HepG2 (cell line): ENCODE measurements around the gene MDFI. TPM values are rescaled to one million over a fixed set of nuclear protein-coding genes. Genes with fewer than 3 reads are reported as not detected.

Experiments used
- AHDC1 ChIP-seq: sonication (generic); formaldehyde crosslinking; IDR thresholded peaks from 2 replicates; pipeline ENCODE4 v1.5.1; 2020; ENCODE audit warnings: mild to moderate bottlenecking, missing genetic modification reagents, borderline replicate concordance
- AKAP8 ChIP-seq: sonication (generic); formaldehyde crosslinking; IDR thresholded peaks from 2 replicates; pipeline ENCODE4 v1.5.1; 2020; ENCODE audit warnings: mild to moderate bottlenecking, missing genetic modification reagents
- EHMT2 ChIP-seq: fragments of 200-600 bp; sonication (generic); IDR thresholded peaks from 2 replicates; pipeline ENCODE4 v1.7.0; 2017; ENCODE audit warnings: antibody characterized with exemption, low read depth, low read length, borderline replicate concordance
- FOXJ3 ChIP-seq: sonication (generic); formaldehyde crosslinking; IDR thresholded peaks from 2 replicates; pipeline ENCODE4 v1.4.0; 2020; ENCODE audit warnings: missing genetic modification reagents, mild to moderate bottlenecking, borderline replicate concordance
- GATAD2A ChIP-seq: IDR thresholded peaks from 2 replicates; pipeline ENCODE4 v1.6.1; 2016
- HNRNPUL1 ChIP-seq: fragments of 200-400 bp; formaldehyde crosslinking; IDR thresholded peaks from 2 replicates; pipeline ENCODE4 v1.6.1; 2017; ENCODE audit warnings: low read depth, mild to moderate bottlenecking, low read length, moderate library complexity
- ISX ChIP-seq: sonication (generic); formaldehyde crosslinking; conservative IDR thresholded peaks from 2 replicates; pipeline ENCODE4 v1.5.0; 2020; ENCODE audit warnings: missing genetic modification reagents
- JDP2 ChIP-seq: sonication (generic); formaldehyde crosslinking; IDR thresholded peaks from 2 replicates; pipeline ENCODE4 v1.8.1; 2022; ENCODE audit warnings: missing genetic modification reagents, borderline replicate concordance
- MXD3 ChIP-seq: IDR thresholded peaks from 2 replicates; pipeline ENCODE4 v1.6.1; 2016; ENCODE audit warnings: mild to moderate bottlenecking, missing biosample characterization, missing genetic modification reagents
- NONO ChIP-seq, 2 experiments: fragments of 450-650 bp in 1 of 2; sonication (generic) in 1 of 2; formaldehyde crosslinking in 1 of 2; IDR thresholded peaks in 1 of 2; conservative IDR thresholded peaks in 1 of 2; 2 replicates each; pipeline versions ENCODE4 v1.6.1 to v1.8.0; 2017 to 2022; ENCODE audit warnings: mild to moderate bottlenecking in 1 of 2, missing genetic modification reagents in 1 of 2, moderate library complexity in 1 of 2
- PITX1 ChIP-seq: sonication (generic); formaldehyde crosslinking; IDR thresholded peaks from 2 replicates; pipeline ENCODE4 v1.5.1; 2020; ENCODE audit warnings: mild to moderate bottlenecking, missing genetic modification reagents
- RELA ChIP-seq: sonication (generic); formaldehyde crosslinking; IDR thresholded peaks from 2 replicates; pipeline ENCODE4 v1.4.0; 2020; ENCODE audit warnings: missing genetic modification reagents
- TFDP1 ChIP-seq: IDR thresholded peaks from 2 replicates; pipeline ENCODE4 v1.6.1; 2016; ENCODE audit warnings: missing compliant biosample characterization, missing genetic modification reagents, borderline replicate concordance
- ZFP36L1 ChIP-seq: sonication (generic); formaldehyde crosslinking; IDR thresholded peaks from 2 replicates; pipeline ENCODE4 v1.8.0; 2022; ENCODE audit warnings: mild to moderate bottlenecking, missing genetic modification reagents, moderate library complexity
- ZFP91 ChIP-seq: sonication (generic); formaldehyde crosslinking; IDR thresholded peaks from 2 replicates; pipeline ENCODE4 v1.9.0; 2022; ENCODE audit warnings: missing genetic modification reagents, mild to moderate bottlenecking, borderline replicate concordance
- ZNF121 ChIP-seq: sonication (generic); formaldehyde crosslinking; IDR thresholded peaks from 2 replicates; pipeline ENCODE4 v1.5.0; 2020; ENCODE audit warnings: mild to moderate bottlenecking, missing genetic modification reagents
- ZNF30 ChIP-seq: sonication (generic); formaldehyde crosslinking; IDR thresholded peaks from 2 replicates; pipeline ENCODE4 v1.5.0; 2020; ENCODE audit warnings: mild to moderate bottlenecking, missing genetic modification reagents
- ZNF510 ChIP-seq: sonication (generic); formaldehyde crosslinking; IDR thresholded peaks from 2 replicates; pipeline ENCODE4 v1.4.0; 2020; ENCODE audit warnings: low read depth, mild to moderate bottlenecking, missing genetic modification reagents
- ZNF570 ChIP-seq: sonication (generic); formaldehyde crosslinking; IDR thresholded peaks from 2 replicates; pipeline ENCODE4 v1.4.0; 2020; ENCODE audit warnings: mild to moderate bottlenecking, missing genetic modification reagents, borderline replicate concordance
- ZNF577 ChIP-seq: sonication (generic); formaldehyde crosslinking; IDR thresholded peaks from 2 replicates; pipeline ENCODE4 v1.4.0; 2020; ENCODE audit warnings: mild to moderate bottlenecking, low read depth, missing genetic modification reagents, borderline replicate concordance
- ZNF615 ChIP-seq: sonication (generic); formaldehyde crosslinking; IDR thresholded peaks from 2 replicates; pipeline ENCODE4 v1.5.0; 2020; ENCODE audit warnings: mild to moderate bottlenecking, missing genetic modification reagents, borderline replicate concordance
- ZNF740 ChIP-seq: sonication (generic); formaldehyde crosslinking; IDR thresholded peaks from 2 replicates; pipeline ENCODE4 v1.4.0; 2020; ENCODE audit warnings: missing genetic modification reagents
- polyA plus RNA-seq, 8 experiments: library from polyadenylated mRNA; depleted of rRNA in 3 of 8; stranded (reverse) in 7 of 8; unstranded in 1 of 8; fragments of >200 nt; fragmentation: Illumina TruSeq in 4 of 8; extraction: Trizol in 4 of 8; gene quantifications; 2 replicates each; pipeline versions ENCODE4 v1.2.1 to v1.2.3, GENCODE V29; 2011 to 2016; ENCODE audit warnings: low read depth in 4 of 8, missing spikeins in 1 of 8, mixed read lengths in 1 of 8; ENCODE audit not compliant: insufficient read depth in 1 of 8
- total RNA-seq, 5 experiments: library from RNA; depleted of rRNA; stranded (reverse); fragments of >200 nt; fragmentation: Illumina TruSeq; extraction: Trizol; gene quantifications; 2 replicates each; pipeline ENCODE4 v1.2.3, GENCODE V29; 2016; ENCODE audit warnings: low read depth in 1 of 5

MDFI gene
- total and polyA plus RNA-seq, 2 of the 13 experiments (the other 11 are each of a cell fraction or from before 2014, with no cell fraction given): 0.28 TPM; not detected in 1

GRCh38 chr6:41594766-41595165 lies 43.5 kb upstream of the MDFI start (continued):
- TF ChIP-seq AHDC1 (CRISPR knock-in tag): no peak
- TF ChIP-seq ZNF30 (CRISPR knock-in tag): no peak
- no peak for TF ChIP-seq ISX
- no peak for TF ChIP-seq FOXJ3 (CRISPR knock-in tag)
- TF ChIP-seq ZFP36L1 (CRISPR knock-in tag): no peak
- TF ChIP-seq TFDP1: no peak
- TF ChIP-seq RELA (CRISPR knock-in tag): no peak
- TF ChIP-seq ZNF615: no peak
- TF ChIP-seq MXD3: 0 out of 2 replicates have a peak, but pooled peaks have one; percentile 25
- no peak for TF ChIP-seq ZNF510 (CRISPR knock-in tag)
- peak; percentile 84 for TF ChIP-seq AKAP8
- no peak for TF ChIP-seq ZNF577 (CRISPR knock-in tag)
- TF ChIP-seq ZNF570: no peak
- no peak for TF ChIP-seq NONO (IDR thresholded peaks at IDR 0.05)
- TF ChIP-seq NONO (CRISPR knock-in tag; conservative IDR thresholded peaks at IDR 0.05): no peak
- TF ChIP-seq ZFP91 (CRISPR knock-in tag): no peak
- TF ChIP-seq JDP2 (CRISPR knock-in tag): no peak
- no peak for TF ChIP-seq GATAD2A (CRISPR knock-in tag)
- TF ChIP-seq ZNF740: no peak
- TF ChIP-seq EHMT2: no peak
- no peak for TF ChIP-seq PITX1
- no peak for TF ChIP-seq HNRNPUL1
- TF ChIP-seq ZNF121 (CRISPR knock-in tag): no peak
